AG04449 (cell line): ENCODE measurements around the gene LYZL2.
A peak's percentile ranks its signal among the peaks of the same experiment; 100 is the strongest.
"Not testable (repeated sequence)": the region's sequence is repeated elsewhere in the genome, so short reads cannot be mapped to it uniquely, and the experiment has no call there.

Source experiments
- CTCF ChIA-PET: fragments of 350-600 bp; formaldehyde crosslinking; extraction: SDS; loops from one replicate; lab custom pipeline; 2021; ENCODE audit warnings: antibody characterized with exemption; lab: Yijun Ruan, JAX
- POLR2A ChIA-PET: fragments of 400-600, 350-600 bp; formaldehyde crosslinking; extraction: SDS; loops from one replicate; lab custom pipeline; 2020; ENCODE audit warnings: antibody characterized with exemption, inconsistent platforms; lab: Yijun Ruan, JAX
- DNase-seq: peaks from one replicate; pipeline ENCODE4 v3.0.0-alpha.2; 2010; ENCODE audit warnings: low read depth, low spot score
- H3K4me3 ChIP-seq: 2 replicates; pipeline ENCODE4 v1.5.1; 2011; ENCODE audit warnings: low read depth, mild to moderate bottlenecking, control low read depth, low read length
- CTCF ChIP-seq: IDR thresholded peaks from one replicate; pipeline ENCODE4 v1.5.1; 2011; ENCODE audit warnings: mild to moderate bottlenecking, moderate library complexity, low read length, control low read depth, inconsistent platforms; ENCODE audit not compliant: insufficient read depth; ENCODE audit errors: missing control alignments

Gene LYZL2

GRCh38 chr10:30639946-30640786 is 10.6 kb upstream of the LYZL2 start:
- ChIA-PET CTCF (interaction anchor here (0.6 to 3.5 kb wide), 51 partner anchors 8 to 1175 kb away, joined by 3 to 33 read pairs (median 4); partner anchors contain the start of gene LYZL2), POLR2A (no interaction called here)
- TF ChIP-seq CTCF: peak; percentile 71
- H3K4me3 ChIP-seq: no peak overlapping the region
- no peak for DNase-seq

DNA sequence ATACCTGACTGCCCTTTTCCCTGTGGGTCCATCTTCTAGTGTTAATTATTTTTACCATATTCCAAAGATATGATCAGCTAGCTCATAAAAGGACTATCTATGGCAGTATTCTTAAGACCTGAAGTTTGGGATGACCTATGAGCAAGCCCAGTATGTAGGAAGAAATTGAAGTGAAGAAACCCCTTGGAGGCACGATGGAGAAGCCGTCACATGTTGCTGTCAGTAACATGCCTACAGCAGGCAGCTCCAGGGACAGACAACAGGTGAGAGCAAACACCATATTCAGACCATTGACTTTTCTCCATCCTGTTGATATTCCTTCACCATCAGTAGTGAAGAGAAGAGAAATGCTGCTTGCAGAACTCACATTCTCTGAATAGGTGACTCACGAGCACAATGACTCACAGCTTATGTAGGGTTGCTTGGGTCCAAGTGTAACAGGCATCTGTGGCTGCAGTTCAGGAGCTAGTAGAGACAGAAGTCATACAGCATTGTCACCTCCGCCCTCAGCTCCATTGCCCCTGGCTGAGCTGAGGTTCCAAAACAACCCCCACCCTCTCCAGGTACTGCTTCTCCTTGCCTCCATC is 8.4 kb upstream of the LYZL2 start:
- TF ChIP-seq CTCF: no peak
- CTCF ChIA-PET: interaction anchor here (1.0 to 3.5 kb wide), 10 partner anchors 10 to 246 kb away, joined by 3 to 22 read pairs (median 6); no protein-coding TSS in a partner anchor
- no peak overlapping the region for H3K4me3 ChIP-seq
- POLR2A ChIA-PET: no interaction called here
- DNase-seq: peak; percentile 53

DNA sequence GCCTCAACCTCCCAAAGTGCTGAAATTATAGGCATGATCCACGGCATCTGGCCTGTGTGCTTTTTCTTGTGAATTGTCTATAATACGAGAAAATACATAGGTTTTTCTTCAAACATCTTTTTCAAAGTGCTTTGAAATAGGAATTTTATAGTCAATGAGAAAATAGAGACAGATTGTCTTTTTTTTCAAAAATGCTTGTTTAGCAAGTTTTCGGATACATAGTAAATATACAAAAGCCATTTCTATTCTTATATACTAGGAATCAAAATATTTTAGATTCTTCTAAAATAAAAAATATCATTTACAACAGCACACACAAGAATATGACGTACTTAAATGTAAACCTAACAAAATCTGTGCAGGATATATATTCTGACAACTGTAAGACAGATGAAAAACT is 1.6 kb upstream of the LYZL2 start:
- no peak overlapping the region for H3K4me3 ChIP-seq
- no peak for DNase-seq
- ChIA-PET POLR2A (no interaction called here), CTCF (interaction anchor here (1.0 to 3.3 kb wide), 2 partner anchors 9 to 50 kb away, joined by 3 to 33 read pairs; no protein-coding TSS in a partner anchor)
- no peak for TF ChIP-seq CTCF

- no peak for DNase-seq
These were observed 1.0 kb upstream of the LYZL2 start for GRCh38 chr10:30630571-30630970.

GRCh38 chr10:30628576-30628975 is 977 bp downstream of the LYZL2 start:
- DNase-seq, POLR2A ChIA-PET, H3K4me3 ChIP-seq: not testable (repeated sequence)
- CTCF ChIA-PET: interaction anchor here (3.3 kb wide), 1 partner anchor 11 kb away, joined by 33 read pairs; no protein-coding TSS in a partner anchor

More at GRCh38 chr10:30630571-30630970, 1.0 kb upstream of the LYZL2 start:
- no peak for TF ChIP-seq CTCF
- no peak overlapping the region for H3K4me3 ChIP-seq
- ChIA-PET POLR2A (no interaction called here), CTCF (interaction anchor here (1.0 to 3.3 kb wide), 2 partner anchors 9 to 49 kb away, joined by 3 to 33 read pairs; no protein-coding TSS in a partner anchor)

GRCh38 chr10:30626837-30627236 is 2.7 kb downstream of the LYZL2 start:
- H3K4me3 ChIP-seq, POLR2A ChIA-PET, DNase-seq: not testable (repeated sequence)
- CTCF ChIA-PET: interaction anchor here (1.1 kb wide), 3 partner anchors 13 to 61 kb away, joined by 3 to 10 read pairs (median 4); no protein-coding TSS in a partner anchor

DNA sequence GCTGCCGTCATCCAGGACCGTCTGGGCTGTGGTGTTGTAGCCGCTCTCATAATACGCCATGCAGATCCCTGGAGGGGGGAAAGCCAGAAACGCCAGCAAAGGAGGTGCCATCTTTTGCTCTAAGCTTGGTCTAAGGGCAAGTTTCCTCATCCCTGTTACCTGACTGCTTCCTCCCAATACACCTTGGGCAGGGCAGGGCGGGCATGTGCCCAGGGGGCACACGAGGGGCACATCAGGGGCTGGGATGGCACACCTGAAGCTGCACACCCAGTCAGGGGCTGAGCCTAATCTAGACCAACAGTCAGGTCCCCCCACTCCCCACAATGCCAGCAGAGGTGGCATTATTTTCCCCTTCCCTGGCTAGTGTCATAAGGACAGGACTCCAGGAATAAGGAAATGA is 3.4 kb downstream of the LYZL2 start:
- DNase-seq, POLR2A ChIA-PET, H3K4me3 ChIP-seq: not testable (repeated sequence)
- CTCF ChIA-PET: interaction anchor here (1.3 kb wide), 1 partner anchor 13 kb away, joined by 6 read pairs; no protein-coding TSS in a partner anchor
